Right ventricle myocardium superior (tissue), 1 donor: ENCODE results near the gene RALGPS2. TPM values are rescaled to one million over a fixed set of nuclear protein-coding genes. Genes with fewer than 3 reads are reported as not detected.

Experiments used
- ATAC-seq: fragments of 200-7000 bp; cut with Tn5 transposase; one replicate; pipeline ENCODE4 v1.9.1; 2020; ENCODE audit warnings: mild to moderate bottlenecking; ENCODE audit not compliant: poor library complexity
- DNase-seq: peaks from one replicate; pipeline ENCODE4 v3.0.0-alpha.2; 2020
- intact Hi-C: fragments of 100-400 bp; cut with DNase I; formaldehyde crosslinking; loops from one replicate; pipeline ENCODE4 v1.11.2; 2022
- total RNA-seq: library from RNA; stranded (reverse); fragmentation: NEBNext Ultra II Directional; extraction: Animal tissue kit (Norgen Biotek cat#: 25700); gene quantifications from one replicate; pipeline ENCODE4 v1.2.1, GENCODE V29; 2021
- donor health status: DM: no; HTN: yes; CAD: no; lungs with severe emphysema.

Gene RALGPS2
- total RNA-seq, 1 donor from 2014 or later, result 13.8 TPM

DNA sequence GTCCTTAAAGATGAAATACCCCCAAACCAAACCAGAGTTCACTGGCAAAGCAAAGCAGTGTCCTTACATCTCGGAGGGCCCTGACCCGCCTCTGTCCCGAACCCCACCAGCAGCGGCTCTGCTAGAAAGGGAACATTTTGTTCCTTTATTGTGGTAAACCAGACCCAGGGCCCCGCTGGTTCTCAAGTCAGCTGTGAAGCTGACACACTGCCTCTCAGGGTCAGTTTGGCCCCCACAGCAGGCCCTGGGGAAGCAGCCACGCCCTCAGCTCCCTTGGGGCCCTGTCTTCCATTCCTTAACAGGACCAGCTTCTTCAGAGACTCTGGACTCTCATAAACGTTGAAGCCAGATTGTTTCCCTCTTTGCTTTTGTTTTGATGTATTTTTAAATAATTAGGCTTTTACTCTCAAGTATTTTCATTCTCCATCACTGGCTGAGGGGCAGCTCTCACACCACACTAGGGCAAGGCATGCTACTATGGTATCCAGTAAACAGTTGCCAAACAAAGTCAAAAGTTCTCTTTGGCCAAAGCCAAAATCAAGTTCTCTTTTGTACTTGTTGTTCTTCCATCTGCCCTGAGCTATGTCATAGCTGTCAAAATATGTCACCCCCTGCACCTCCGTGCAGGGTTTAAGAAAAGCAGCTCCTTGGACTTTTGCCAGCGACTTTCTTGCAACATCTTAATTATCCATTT, 207.0 kb downstream of the RALGPS2 start:
- peak; percentile 86 for ATAC-seq
- peak; percentile 90 for DNase-seq
- intact Hi-C loops, result loop anchor here (5.0 kb wide), 1 partner anchor 65 kb away; no protein-coding TSS in a partner anchor

DNA sequence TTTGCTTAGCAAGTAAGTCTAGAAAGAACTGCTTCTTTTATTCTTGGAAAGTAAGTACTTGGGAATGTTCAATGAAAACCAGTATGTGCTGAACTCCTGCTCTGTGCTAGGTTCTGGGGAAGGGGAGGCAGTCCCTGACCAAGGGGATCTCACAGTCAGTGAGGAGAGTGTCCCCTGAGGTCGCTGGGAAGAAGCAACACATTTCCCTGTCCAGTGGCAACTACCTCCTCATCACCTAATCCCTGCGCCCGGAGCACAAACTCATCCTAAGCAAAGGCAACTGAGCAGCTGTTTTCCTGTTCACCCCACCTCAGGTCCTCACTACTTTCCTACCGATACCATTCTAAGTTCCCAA, 207.5 kb downstream of the RALGPS2 start:
- intact Hi-C loops, result loop anchor here (5.0 kb wide), 1 partner anchor 65 kb away; no protein-coding TSS in a partner anchor
- ATAC-seq (no peak), DNase-seq (no peak)

GRCh38 chr1:178933105-178933561, 208.1 kb downstream of the RALGPS2 start:
- intact Hi-C loops, result loop anchor here (5.0 kb wide), 1 partner anchor 66 kb away; no protein-coding TSS in a partner anchor
- ATAC-seq, result peak; percentile 48
- no peak for DNase-seq

GRCh38 chr1:178933709-178934490, 208.9 kb downstream of the RALGPS2 start:
- intact Hi-C loops, result loop anchor here (5.0 kb wide), 1 partner anchor 67 kb away; no protein-coding TSS in a partner anchor
- DNase-seq (no peak), ATAC-seq (peak; percentile 15)

GRCh38 chr1:178934546-178934945, 209.5 kb downstream of the RALGPS2 start:
- ATAC-seq, result no peak
- no peak for DNase-seq
- intact Hi-C loops, result loop anchor here (5.0 kb wide), 1 partner anchor 67 kb away; no protein-coding TSS in a partner anchor

GRCh38 chr1:178935610-178936009, 210.6 kb downstream of the RALGPS2 start:
- ATAC-seq (no peak), DNase-seq (no peak)
- intact Hi-C loops, result no loop called here

- intact Hi-C loops, result no loop called here
- no peak for ATAC-seq
- DNase-seq, result no peak
These were observed 212.7 kb downstream of the RALGPS2 start for GRCh38 chr1:178937695-178938094.

DNA sequence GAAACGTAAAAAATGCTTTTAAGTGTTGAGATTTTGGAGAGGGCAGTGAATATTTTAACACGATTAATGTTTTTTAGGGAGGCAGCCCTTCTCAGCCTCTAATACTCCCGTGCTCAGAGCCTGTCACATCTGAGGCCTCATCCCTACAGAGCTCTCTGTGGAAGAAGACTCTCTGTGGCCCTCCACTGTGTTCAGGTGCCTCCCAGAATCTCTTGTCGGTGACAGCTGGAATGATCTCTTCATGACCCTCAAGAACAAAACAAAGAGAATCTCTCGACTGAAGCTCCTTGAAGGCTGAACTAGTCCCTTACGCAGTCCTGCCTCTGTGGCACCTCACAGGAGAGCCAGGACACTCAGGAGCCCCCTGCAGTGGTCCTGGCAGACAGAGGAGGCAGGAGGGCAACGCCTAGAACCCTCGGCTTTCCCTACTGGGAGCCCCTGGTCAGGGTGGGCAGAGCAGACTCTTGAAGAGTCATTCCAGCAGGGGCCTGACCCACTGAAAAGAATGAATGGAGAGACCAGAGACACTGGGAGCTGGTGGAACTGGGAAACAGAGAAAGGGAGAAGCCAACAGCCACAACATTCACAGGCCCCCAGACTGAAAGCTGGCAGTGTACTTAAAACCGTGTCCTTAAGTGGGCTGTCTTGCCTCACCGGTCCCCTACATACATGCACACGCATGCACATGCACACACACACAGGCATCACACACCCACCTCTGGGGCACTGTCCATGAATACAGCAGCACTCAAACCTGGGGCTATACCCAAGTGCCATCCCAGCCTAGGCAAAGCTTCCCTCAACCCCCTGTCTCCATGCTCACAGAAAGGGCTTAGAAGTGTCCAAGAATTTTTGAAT, 213.3 kb downstream of the RALGPS2 start:
- ATAC-seq, result no peak
- no peak for DNase-seq
- intact Hi-C loops, result no loop called here

DNA sequence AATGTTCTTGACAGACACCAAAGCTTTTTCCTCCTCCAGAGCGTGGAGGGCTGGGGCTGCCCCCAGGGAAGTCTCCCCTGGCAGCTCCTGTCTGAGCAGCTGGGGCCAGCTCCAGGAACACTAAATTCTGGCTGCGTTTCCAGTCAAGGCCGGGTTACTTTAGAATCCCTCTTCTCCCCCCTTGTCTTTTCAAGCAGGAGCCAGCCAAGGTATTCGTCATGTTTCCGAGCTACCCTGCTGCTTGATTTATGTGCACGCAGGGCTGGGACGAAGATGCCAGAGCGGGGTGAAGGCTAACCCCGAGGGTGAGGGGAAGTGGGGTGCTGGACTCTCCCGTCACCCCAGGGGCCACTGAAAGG, 213.9 kb downstream of the RALGPS2 start:
- ATAC-seq (peak; percentile 91), DNase-seq (peak; percentile 86)
- intact Hi-C loops, result no loop called here

DNA sequence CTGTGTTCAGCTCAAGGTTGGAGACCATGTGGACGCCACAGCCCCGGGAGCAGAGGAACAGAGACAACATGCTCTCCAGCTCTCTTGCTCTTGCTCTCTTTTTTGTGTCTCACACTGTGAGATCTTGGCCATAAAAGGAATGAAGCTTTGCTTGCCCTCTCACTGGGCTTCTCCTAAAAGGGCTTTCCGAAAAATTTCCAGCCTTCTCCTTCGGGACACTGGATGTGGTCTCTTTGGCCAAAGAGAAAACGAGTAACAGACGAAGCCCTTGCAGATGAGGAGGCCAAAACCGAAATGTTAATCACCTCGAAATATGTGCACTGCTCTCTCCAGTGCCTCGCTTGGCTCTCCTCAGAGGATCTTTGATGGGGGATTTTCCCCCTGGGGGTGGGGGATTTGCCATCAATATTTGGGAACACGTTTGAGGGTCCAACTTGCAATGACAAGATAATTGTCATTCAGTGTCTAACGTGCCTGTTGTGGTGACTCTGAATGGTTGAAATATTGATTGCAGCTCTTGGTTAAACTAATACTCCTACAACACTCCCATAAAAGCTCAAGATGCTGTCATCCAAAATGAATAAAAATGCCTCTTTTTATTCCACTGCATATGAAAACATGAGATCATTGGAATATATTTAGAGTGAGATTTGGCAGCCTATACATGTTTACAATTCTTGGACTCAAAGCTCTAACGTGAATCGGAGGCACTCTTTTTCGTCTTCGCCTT, 214.5 kb downstream of the RALGPS2 start:
- ATAC-seq (peak; percentile 58), DNase-seq (no peak)
- intact Hi-C loops, result no loop called here

DNA sequence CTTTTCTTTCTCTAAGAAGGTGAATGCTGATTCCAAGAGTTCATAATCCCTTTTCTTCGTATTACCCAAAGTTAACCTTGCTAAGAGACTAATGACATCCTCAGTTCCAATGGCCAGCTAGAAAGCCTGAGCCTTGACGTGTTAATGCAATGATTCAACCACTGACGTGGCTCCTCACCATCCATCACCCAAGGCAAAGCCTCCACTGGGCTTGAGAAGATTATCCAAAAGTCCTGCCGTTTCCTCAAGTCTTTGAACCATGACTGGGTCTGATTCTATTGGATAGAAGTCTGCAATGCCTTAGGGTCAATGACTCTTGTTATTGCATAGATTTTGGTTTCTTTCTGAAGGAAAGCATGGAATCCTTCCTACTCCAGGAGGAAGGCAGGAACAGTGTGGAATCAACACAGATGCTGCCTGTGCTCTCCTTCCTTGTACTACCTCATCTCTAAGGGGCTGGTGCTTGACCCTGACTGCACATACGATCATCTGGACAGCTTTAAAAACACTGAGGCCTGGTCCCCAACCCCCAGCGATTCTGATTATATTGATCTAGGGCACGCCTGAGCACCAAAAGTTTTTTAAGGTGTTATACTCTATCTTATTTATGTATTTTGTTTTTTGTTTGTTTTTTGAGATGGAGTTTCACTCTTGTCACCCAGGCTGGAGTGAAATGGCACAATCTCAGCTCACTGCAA, 215.2 kb downstream of the RALGPS2 start:
- intact Hi-C loops, result no loop called here
- DNase-seq (no peak), ATAC-seq (no peak)

DNA sequence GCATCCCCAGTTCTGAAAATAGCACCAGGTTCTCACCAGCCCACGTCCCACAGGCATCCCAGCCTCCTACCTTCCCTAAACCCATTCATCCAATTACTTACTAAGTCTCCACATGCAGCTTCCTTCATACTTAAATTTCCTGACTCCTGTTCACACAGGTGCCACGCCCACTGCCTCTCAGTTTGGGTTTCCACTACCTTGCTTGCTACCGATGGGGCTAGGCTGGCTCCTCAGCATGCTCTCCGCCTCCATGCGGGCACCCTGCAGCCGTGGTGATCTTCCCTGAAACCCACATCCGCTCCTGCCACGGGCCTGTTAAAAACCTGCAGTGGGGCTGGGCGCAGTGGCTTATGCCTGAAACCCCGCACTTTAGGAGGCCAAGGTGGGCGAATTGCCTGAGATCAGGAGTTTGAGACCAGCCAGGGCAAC, 216.2 kb downstream of the RALGPS2 start:
- intact Hi-C loops, result no loop called here
- ATAC-seq, result no peak
- no peak for DNase-seq

- intact Hi-C loops, result no loop called here
- ATAC-seq, result no peak
- no peak for DNase-seq
These were observed 216.8 kb downstream of the RALGPS2 start for GRCh38 chr1:178941849-178942248.

DNA sequence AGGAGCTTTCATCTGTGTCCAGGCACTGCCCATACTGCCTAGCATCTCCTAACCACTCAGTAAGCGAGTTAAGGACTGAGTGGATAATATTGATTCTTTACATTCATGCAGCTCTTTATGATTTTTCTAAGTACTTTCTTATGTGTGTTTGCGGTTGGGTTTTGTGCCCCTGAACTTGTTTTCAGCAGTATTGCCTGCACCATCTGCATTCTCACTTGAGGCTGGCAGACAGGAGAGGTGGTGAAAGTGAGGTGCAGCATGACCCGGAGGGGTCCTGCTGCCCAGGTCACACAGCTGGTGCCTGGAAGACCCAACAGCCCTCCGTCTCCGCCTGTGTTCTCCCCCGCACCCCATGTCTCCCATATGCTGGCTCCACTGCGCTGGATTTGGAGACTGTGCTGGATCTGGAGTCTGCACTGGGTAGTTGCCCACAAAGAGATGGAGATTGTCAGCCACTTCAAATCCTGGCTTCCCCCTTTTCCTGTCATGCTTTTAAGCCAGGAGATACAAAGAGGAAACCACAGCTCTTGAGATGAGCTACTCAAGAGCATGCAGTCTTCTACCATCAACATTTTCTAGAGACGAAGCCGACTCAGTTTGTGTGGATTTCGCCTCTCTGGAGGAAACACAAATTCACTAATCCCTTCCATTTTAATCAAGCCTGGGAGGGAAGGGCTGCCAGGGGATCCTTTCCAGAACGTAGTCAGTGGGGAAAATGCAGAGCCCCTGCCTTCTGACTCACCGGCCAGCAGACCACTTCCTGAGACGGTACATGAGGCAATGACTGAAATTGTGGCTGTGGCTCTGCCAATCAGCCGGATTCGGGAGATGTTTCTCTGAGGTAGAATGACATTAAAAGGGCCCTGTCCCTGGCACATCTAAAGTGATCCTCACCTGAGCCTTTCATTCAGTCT, 217.5 kb downstream of the RALGPS2 start:
- no peak for ATAC-seq
- DNase-seq, result peak; percentile 58
- intact Hi-C loops, result no loop called here

DNA sequence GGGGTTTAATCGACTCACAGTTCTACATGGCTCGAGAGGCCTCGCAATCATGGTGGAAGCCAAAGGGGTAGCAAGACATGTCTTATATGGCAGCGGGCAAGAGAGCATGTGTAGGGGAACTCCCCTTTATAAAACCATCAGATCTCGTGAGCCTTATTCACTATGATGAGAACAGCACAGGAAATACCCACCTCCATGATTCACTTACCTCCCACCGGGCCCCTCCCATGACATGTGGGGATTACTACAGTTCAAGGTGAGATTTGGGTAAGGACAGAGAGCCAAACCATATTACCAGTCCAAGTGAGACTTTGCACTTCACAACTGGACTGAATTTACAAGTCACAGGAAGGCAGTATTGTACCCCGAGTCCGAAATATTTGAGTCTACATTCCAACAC, 219.7 kb downstream of the RALGPS2 start:
- no peak for DNase-seq

GRCh38 chr1:178945763-178946266, 220.8 kb downstream of the RALGPS2 start:
- ATAC-seq, result no peak
- intact Hi-C loops, result no loop called here
- DNase-seq, result no peak

More for the DNA sequence above, 219.7 kb downstream of the RALGPS2 start:
- intact Hi-C loops, result no loop called here
- no peak for ATAC-seq

- intact Hi-C loops, result no loop called here
- DNase-seq (no peak), ATAC-seq (no peak)
These were observed 221.4 kb downstream of the RALGPS2 start for GRCh38 chr1:178946416-178946815.
